ENCODE results near the gene ADAMTS13.
"Not testable (repeated sequence)": the region's sequence is repeated elsewhere in the genome, so short reads cannot be mapped to it uniquely, and the experiment has no call there.

ADAMTS13 gene

GRCh38 chr9:133421615-133422542 is at the start of gene ADAMTS13:
Gene ADAMTS13, plus strand, starts transcription at chr9:133422367. Its CDS starts 77 bp downstream, at chr9:133422444.
- DNase-seq (ENCODE audit: low read depth in 3 of 3), result no peak

GRCh38 chr9:133374612-133375115 is 47.5 kb upstream of the ADAMTS13 start:
- no peak for DNase-seq (ENCODE audit: low read depth in 3 of 3)

GRCh38 chr9:133375116-133375723 is 46.9 kb upstream of the ADAMTS13 start:
- no peak for DNase-seq (ENCODE audit: low read depth in 3 of 3)

GRCh38 chr9:133375724-133376654 is 46.2 kb upstream of the ADAMTS13 start, which contains the start of the genes STKLD1 and SURF4:
Gene STKLD1, plus strand, starts transcription at chr9:133376366. Its CDS starts 108 bp downstream, at chr9:133376474.
Gene SURF4, minus strand, starts transcription at chr9:133376060. Its CDS starts 91 bp downstream, at chr9:133375969.
- peak; percentile 89 to 93 (median 91) for DNase-seq (ENCODE audit: low read depth in 3 of 3)

GRCh38 chr9:133377280-133377679 is 44.9 kb upstream of the ADAMTS13 start:
- DNase-seq (ENCODE audit: low read depth in 3 of 3), result not testable (repeated sequence)

- no peak for DNase-seq (ENCODE audit: low read depth in 3 of 3)
Measured at GRCh38 chr9:133377721-133378216, 44.4 kb upstream of the ADAMTS13 start.

- no peak for DNase-seq (ENCODE audit: low read depth in 3 of 3)
Measured at GRCh38 chr9:133378408-133378962, 43.7 kb upstream of the ADAMTS13 start.

GRCh38 chr9:133379153-133380086 is 42.7 kb upstream of the ADAMTS13 start:
- no peak for DNase-seq (ENCODE audit: low read depth in 3 of 3)

GRCh38 chr9:133380734-133381133 is 41.4 kb upstream of the ADAMTS13 start:
- DNase-seq (ENCODE audit: low read depth in 3 of 3), result no peak

- no peak for DNase-seq (ENCODE audit: low read depth in 3 of 3)
Measured at GRCh38 chr9:133382507-133383141, 39.5 kb upstream of the ADAMTS13 start.

GRCh38 chr9:133383438-133383837 is 38.7 kb upstream of the ADAMTS13 start:
- no peak for DNase-seq (ENCODE audit: low read depth in 3 of 3)

GRCh38 chr9:133384736-133385321 is 37.3 kb upstream of the ADAMTS13 start:
- no peak for DNase-seq (ENCODE audit: low read depth in 3 of 3)

GRCh38 chr9:133385452-133385851 is 36.7 kb upstream of the ADAMTS13 start:
- no peak for DNase-seq (ENCODE audit: low read depth in 3 of 3)

GRCh38 chr9:133386338-133386737 is 35.8 kb upstream of the ADAMTS13 start:
- no peak for DNase-seq (ENCODE audit: low read depth in 3 of 3)

- DNase-seq (ENCODE audit: low read depth in 3 of 3), result no peak
Measured at GRCh38 chr9:133387680-133388079, 34.5 kb upstream of the ADAMTS13 start.

GRCh38 chr9:133389025-133389557 is 33.1 kb upstream of the ADAMTS13 start:
- no peak for DNase-seq (ENCODE audit: low read depth in 3 of 3)

- no peak for DNase-seq (ENCODE audit: low read depth in 3 of 3)
Measured at GRCh38 chr9:133389562-133389961, 32.6 kb upstream of the ADAMTS13 start.

- no peak for DNase-seq (ENCODE audit: low read depth in 3 of 3)
Measured at GRCh38 chr9:133390713-133391112, 31.5 kb upstream of the ADAMTS13 start.

GRCh38 chr9:133391449-133391848 is 30.7 kb upstream of the ADAMTS13 start:
- DNase-seq (ENCODE audit: low read depth in 3 of 3), result not testable (repeated sequence)
